ENCODE data around the gene SNX10. TPM values are rescaled to one million over a fixed set of nuclear protein-coding genes. Genes with fewer than 3 reads are reported as not detected.

Gene SNX10
- total and polyA plus RNA-seq, 2 of the 4 experiments (the other 2 are of a cell fraction): not detected

- H3K27me3 ChIP-seq (ENCODE audit: control insufficient read depth, insufficient read depth, low read length): no peaks in the 10 kb centered on the region; the same call in 1 of the 2 replicates
- H3K9me3 ChIP-seq (ENCODE audit: control insufficient read depth, insufficient read depth, low read length): no peaks in the 10 kb centered on the region
- H3K4me1 ChIP-seq (ENCODE audit: control insufficient read depth, insufficient read depth, low read length): no peaks in the 10 kb centered on the region
- H2AFZ ChIP-seq (replicated peaks; ENCODE audit: low read length, poor library complexity): no peak overlapping the region
- no peak overlapping the region for H3K27ac ChIP-seq (ENCODE audit: insufficient read depth, low read length)
- ATAC-seq (ENCODE audit: low read depth) (no peak), DNase-seq (no peak)
- no peak overlapping the region for H4K8ac ChIP-seq (ENCODE audit: low read depth in 2 of 2, low read length in 2 of 2)
- H3K36me3 ChIP-seq (ENCODE audit: control insufficient read depth, insufficient read depth, low read length): no peaks in the 10 kb centered on the region
- no peak overlapping the region for H3K23ac ChIP-seq (ENCODE audit: low read depth, low read length)
- no peak overlapping the region for H4K91ac ChIP-seq (ENCODE audit: insufficient read depth, low read depth, low read length)
- H3K56ac ChIP-seq (ENCODE audit: extremely low read depth, insufficient read depth, low read length): no peak overlapping the region
- POLR2A ChIA-PET (ENCODE audit: unreplicated experiment): no interaction called here
- no peak overlapping the region for H3K4me2 ChIP-seq (ENCODE audit: low read depth, low read length)
- no peaks in the 10 kb centered on the region for H3K79me1 ChIP-seq (ENCODE audit: low read depth in 1 of 2, low read length in 2 of 2)
- CTCF ChIA-PET: interaction anchor here (0.6 kb wide), 1 partner anchor 13 kb away, joined by 3 read pairs; no protein-coding TSS in a partner anchor
- H2BK15ac ChIP-seq (ENCODE audit: low read depth, low read length): no peak overlapping the region
- WGBS, 2 experiments (ENCODE audit: extremely low coverage in 2 of 2, insufficient read length in 1 of 2): 68% methylated on average over 3 of the region's 16 CpGs; no CpG with 5 or more reads in 1 of the 2 experiments
- no peak overlapping the region for H2BK20ac ChIP-seq (ENCODE audit: low read depth, low read length)
- TF ChIP-seq CEBPB (IDR thresholded peaks at IDR 0.05; ENCODE audit: low read depth, low read length): no peak
- TF ChIP-seq MAZ (IDR thresholded peaks at IDR 0.05; ENCODE audit: borderline replicate concordance, low read depth, low read length): no peak
- no peak for TF ChIP-seq SMC3 (IDR thresholded peaks at IDR 0.05; ENCODE audit: low read depth, low read length)
- no peak for TF ChIP-seq CHD1 (IDR thresholded peaks at IDR 0.05; ENCODE audit: low read depth, low read length)
- no peak for TF ChIP-seq MAFK (IDR thresholded peaks at IDR 0.05; ENCODE audit: low read depth, low read length)
- no peak for TF ChIP-seq POLR2A (IDR thresholded peaks at IDR 0.05; ENCODE audit: low read depth, low read length)
- TF ChIP-seq ELK1 (IDR thresholded peaks at IDR 0.05; ENCODE audit: borderline replicate concordance, low read depth, low read length): no peak
- no peak for TF ChIP-seq FOS (IDR thresholded peaks at IDR 0.05; ENCODE audit: low read depth, low read length)
- TF ChIP-seq NFE2L2 (IDR thresholded peaks at IDR 0.05; ENCODE audit: low read depth, low read length): no peak
- TF ChIP-seq USF2 (IDR thresholded peaks at IDR 0.05; ENCODE audit: low read depth, low read length): no peak
- no peak for TF ChIP-seq RAD21 (IDR thresholded peaks at IDR 0.05; ENCODE audit: low read length)
- no peak overlapping the region for H2BK120ac ChIP-seq (ENCODE audit: low read depth, low read length)
- H3K9ac ChIP-seq (ENCODE audit: low read depth, low read length): no peak overlapping the region
- no peaks in the 10 kb centered on the region for H3K9me1 ChIP-seq (ENCODE audit: insufficient read depth, low read length)
- H4K20me1 ChIP-seq (ENCODE audit: insufficient read depth, low read length): no peaks in the 10 kb centered on the region
- no peak overlapping the region for H3K4me3 ChIP-seq (ENCODE audit: insufficient read depth, low read depth, low read length)
- H2BK5ac ChIP-seq (ENCODE audit: low read depth, low read length, poor library complexity, severe bottlenecking): no peak overlapping the region
- H3K14ac ChIP-seq (replicated peaks; ENCODE audit: low read depth, low read length): no peak overlapping the region
- H2AK9ac ChIP-seq (replicated peaks; ENCODE audit: low read depth, low read length, poor library complexity): no peak overlapping the region
- intact Hi-C loops (cut with micrococcal nuclease) (no loop called here), in situ Hi-C loops (cut with MboI; ENCODE audit: low sequenced_read_pairs) (no loop called here), dilution Hi-C loops (cut with HindIII; ENCODE audit: low sequenced_read_pairs, unreplicated experiment) (no loop called here)
- no peak overlapping the region for H2AK5ac ChIP-seq (ENCODE audit: low read depth, low read length)
- no peak overlapping the region for H3K4ac ChIP-seq (ENCODE audit: low read depth, low read length)
- H4K5ac ChIP-seq (ENCODE audit: low read depth, low read length): no peak overlapping the region
- no peak overlapping the region for H3K18ac ChIP-seq (ENCODE audit: low read depth, low read length)
- no TSS peak for BruUV-seq (replicated peaks)
Observed at GRCh38 chr7:26305869-26306665, 14.4 kb downstream of the SNX10 start.

All from IMR-90 (cell line).